HG03442 (cell line): ENCODE measurements around the gene KIF3C.
"Not testable (repeated sequence)": the region's sequence is repeated elsewhere in the genome, so short reads cannot be mapped to it uniquely, and the experiment has no call there.

Experiments
- ATAC-seq: cut with Tn5 transposase; IDR thresholded peaks from one replicate; pipeline ENCODE4 v1.9.1; 2021; ENCODE audit warnings: mild to moderate bottlenecking, moderate library complexity; ENCODE audit not compliant: unreplicated experiment

The KIF3C gene

GRCh38 chr2:26000561-26001082, 18.3 kb upstream of the KIF3C start:
- no peak for ATAC-seq

DNA sequence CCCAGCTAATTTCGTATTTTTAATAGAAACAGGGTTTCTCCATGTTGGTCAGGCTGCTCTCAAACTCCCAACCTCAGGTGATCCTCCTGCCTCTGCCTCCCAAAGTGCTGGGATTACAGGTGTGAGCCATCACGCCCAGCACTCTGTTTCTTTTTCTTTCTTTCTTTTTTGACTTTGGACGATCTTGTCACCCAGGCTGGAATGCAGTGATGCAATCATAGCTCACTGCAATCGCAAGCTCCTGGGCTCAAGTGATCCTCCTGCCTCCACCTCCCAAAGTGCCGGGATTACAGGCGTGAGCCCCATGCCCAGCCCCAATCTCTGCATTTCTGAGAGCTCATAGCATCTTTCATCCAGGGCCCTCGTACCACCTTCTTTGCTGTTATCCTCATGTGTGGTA, 17.1 kb upstream of the KIF3C start:
- not testable (repeated sequence) for ATAC-seq

DNA sequence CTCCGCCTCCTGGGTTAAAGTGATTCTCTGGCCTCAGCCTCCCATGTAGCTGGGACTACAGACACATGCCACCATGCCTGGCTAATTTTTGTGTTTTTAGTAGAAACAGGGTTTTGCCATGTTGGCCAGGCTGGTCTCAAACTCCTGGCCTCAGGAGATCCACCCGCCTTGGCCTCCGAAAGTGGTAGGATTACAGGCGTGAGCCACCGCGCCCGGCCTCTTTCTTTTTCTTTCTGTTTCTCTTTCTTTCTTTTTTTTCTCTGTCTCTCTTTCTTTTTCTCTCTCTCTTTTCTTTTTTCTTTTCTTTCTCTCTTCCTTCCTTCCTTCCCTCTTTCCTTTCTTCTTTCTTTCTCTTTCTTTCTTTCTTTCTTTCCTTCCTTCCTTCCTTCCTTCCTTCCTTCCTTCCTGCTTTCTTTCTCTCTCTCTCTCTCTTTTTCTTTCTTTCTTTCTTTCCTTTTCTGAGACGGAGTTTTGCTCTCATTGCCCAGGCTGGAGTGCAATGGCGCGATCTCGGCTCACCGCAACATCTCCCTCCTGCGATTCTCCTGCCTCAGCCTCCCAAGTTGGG, 16.6 kb upstream of the KIF3C start:
- not testable (repeated sequence) for ATAC-seq

DNA sequence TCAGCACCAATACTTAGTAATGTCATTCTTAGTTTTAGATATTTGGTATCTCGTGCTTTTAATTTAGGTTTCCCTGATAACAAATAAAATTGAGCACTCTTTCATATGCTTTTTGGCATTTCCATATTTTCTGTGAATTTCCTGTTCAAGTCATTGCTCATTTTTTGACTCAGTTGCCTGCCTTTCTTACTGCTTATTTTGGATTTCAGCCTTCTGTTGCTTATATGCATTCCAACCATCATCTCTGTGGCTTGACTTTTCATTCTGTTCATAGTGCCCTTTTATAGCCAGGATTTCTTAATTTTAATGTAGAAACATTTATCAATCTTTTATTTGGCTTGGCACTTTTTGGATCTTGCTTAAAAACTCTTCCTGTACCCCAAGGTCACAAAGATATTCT, 14.5 kb upstream of the KIF3C start:
- ATAC-seq = no peak

DNA sequence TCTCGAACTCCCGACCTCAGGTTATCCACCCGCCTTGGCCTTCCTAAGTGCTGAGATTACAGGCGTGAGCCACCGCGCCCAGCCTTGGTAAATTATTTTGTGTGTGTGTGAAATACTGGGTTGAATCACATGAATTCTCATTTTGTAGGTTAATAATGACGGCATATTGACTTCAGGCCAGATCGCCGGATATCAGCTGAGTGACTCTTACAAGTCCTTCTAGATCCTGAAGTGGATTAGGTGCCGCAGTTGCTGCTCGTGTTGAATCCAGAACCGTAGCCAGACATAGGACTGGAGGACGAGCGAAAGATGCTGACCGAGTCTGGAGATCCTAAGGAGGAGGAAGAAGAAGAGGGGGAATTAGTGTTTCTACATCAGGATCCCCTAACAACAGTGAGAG, 12.2 kb upstream of the KIF3C start:
- ATAC-seq = no peak

GRCh38 chr2:25993049-25993448, 10.8 kb upstream of the KIF3C start:
- no peak for ATAC-seq

DNA sequence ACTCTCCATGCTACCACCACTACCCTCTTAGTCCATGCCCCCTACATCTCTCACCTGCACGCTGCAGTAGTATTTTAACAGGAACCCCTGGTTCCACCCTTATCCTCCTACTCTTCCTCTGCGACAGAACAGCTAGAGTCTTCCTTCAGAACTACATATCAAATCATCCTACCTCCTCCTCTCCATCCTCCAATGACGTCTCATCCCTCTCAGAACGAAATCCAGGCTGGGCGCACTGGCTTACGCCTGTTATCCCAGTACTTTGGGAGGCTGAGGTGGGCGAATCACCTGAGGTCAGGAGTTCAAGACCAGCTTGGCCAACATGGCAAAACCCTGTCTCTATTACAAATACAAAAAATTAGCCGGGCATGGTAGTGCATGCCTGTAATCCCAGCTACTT, 10.3 kb upstream of the KIF3C start:
- no peak for ATAC-seq

DNA sequence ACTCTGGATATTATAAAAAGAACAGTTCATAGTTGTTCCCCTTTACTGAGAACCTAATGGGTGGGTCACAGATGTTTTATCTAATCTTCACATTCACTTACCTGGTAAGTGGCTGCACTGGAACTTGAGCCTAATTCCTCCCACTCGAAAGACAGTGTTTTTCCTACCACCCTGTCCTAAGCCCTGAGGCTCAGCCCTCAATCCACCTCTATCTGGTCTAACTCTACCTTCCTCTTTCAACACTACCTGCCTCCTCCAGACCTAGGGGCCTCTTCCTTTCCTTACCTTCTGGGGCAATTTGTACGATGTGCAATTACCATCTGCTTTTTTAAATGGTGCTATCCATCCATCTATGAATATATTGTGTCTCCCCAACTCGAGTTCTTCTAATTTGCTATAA, 9.7 kb upstream of the KIF3C start:
- ATAC-seq = no peak

- ATAC-seq = no peak
Observed at GRCh38 chr2:25989154-25989553, 6.9 kb upstream of the KIF3C start.

GRCh38 chr2:25988134-25988533, 5.8 kb upstream of the KIF3C start:
- no peak for ATAC-seq

DNA sequence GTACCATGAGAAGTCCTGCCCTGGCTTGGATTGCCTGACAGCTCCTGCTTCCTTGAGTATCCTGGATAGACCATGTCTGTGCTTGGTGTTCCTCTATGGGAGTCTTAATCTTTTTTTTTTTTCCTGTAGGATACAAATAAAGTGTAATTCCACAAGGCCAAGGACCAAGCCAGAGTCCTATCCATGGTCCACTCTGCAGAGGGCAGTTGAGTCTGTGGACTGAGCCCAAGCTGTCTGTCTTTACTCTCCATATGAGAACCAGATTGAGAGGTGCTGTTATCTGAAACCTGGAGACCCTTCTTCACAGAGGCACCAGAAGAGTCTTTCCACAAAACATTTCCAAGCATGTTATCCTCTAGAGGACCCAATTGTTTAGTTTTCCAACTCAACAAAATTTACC, 1.4 kb upstream of the KIF3C start:
- ATAC-seq = no peak

DNA sequence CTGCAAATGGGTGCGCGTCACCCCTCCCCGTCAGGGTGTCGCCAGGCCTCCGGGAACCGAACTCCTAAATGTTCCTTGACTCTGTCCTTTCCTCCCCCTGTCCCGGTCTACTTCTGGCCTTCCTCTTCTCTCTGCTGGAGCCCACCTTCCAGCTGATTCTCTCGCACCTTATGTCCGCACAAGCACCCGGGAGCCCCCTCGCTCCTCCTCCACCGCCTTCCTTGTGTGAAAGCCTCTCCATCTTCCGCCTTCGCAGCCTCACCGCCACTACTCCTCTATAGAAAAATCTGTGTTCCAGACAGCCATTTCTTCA, 627 bp upstream of the KIF3C start:
- no peak for ATAC-seq

DNA sequence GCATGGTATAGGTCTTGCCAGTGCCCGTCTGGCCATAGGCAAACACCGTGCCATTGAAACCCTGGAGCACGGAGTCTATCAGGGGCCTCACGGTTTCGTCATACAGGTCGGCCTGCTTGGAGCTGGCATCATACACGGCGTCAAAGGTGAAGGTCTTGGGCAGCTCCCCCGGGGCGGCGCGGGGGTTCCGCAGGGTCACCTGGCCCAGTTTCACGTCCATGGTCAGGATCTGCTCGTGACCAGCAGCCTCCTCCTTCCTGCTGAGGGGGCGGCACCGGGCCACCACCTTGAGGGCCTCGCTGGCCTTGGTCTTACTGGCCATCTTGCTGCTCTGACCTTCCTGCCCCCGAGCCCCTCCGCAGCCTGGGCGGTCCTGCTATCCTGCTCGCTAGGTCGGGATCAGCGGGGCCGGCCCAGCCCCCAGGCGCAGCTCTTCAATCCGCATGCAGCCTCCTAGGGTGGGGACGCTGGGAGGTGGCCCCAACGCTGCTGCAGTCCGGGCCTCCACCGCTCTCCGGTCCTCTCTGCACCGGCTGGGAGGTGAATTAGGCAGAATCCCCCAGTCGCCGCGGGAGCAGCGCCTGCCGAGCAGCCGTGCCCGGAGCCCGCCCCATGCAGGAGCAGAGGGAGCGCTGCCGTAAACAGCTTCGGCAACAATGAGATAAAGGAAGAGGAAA, 563 bp downstream of the KIF3C start:
- ATAC-seq = peak; percentile 11

DNA sequence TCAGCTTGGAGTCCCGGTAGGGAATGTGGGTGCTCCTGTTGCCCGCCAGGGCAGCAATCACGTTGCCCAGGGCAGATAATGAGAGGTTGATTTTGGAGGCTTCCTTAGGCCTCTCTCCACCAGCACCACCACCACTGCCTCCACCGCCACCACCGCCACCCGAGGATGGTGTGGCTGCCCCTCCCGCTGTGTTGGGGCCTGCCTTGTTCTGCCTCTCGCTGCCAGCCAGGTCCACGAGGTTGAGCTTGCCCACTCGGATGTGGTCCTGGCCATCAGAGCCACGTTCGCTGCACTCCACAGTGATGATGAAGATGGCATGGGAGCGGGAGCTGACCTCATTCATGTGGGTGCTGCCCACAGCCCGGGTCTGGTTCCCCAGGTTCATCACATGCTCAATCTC, 1.3 kb downstream of the KIF3C start:
- no peak for ATAC-seq

DNA sequence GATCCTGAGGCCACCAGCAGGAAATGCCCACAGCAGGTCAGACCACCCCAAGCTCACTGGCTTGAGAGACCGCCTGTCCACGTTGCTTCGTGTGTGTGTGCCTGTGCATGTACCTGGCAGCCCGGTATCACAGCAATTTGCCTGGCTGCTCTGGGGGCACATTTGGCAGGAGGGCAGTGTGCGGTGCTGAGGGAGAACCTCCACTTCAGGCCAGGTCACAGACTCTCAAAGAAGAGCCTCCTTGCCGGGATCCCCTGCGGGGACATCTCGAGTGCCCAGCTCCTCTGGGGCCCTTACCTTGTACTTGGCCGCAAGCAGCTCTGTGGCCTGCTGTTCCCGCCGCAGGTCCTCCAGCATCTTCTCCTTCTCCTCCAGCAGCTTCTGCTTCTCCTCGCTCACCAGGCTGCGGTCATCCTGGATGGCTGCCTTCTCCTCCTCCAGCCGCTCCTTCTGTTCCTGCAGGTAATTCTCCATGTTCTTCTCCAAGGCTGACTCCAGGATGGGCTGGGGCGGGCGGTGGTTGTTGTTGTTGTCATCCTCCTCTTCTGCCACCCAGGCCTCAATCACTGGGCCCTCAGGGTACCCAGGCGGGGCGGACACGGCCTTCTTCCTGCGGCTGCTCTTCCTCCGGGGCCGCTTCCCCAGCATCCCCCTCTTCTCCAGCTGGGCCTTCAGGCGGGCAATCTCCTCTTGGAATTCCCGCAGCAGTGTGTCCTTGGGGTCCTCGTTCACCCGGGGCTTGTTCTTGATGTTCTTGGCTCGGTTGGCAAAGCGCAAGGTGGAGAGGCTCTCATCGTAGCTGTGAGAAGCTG, 2.0 kb downstream of the KIF3C start:
- ATAC-seq = no peak

GRCh38 chr2:25979001-25979400, 3.3 kb downstream of the KIF3C start:
- ATAC-seq = no peak

DNA sequence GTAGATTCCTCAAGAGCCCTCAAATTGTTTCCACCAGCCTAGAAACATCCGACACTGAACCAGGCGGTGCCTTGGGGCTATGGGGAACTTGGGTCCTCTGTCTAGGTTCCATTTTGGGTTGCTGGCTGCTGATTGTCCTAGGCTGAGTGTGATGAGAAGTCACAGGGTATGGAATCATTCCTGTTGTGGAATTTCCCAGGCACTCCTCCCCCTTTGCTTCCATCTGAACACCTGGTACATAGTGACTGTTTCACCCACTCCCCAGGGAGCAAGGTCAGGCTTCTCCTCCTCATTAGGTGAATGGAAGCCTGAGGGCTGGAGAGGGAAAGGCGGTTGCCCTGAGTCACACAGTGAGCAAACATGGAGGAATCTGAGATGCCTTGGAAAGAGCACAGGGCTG, 4.5 kb downstream of the KIF3C start:
- ATAC-seq = no peak

DNA sequence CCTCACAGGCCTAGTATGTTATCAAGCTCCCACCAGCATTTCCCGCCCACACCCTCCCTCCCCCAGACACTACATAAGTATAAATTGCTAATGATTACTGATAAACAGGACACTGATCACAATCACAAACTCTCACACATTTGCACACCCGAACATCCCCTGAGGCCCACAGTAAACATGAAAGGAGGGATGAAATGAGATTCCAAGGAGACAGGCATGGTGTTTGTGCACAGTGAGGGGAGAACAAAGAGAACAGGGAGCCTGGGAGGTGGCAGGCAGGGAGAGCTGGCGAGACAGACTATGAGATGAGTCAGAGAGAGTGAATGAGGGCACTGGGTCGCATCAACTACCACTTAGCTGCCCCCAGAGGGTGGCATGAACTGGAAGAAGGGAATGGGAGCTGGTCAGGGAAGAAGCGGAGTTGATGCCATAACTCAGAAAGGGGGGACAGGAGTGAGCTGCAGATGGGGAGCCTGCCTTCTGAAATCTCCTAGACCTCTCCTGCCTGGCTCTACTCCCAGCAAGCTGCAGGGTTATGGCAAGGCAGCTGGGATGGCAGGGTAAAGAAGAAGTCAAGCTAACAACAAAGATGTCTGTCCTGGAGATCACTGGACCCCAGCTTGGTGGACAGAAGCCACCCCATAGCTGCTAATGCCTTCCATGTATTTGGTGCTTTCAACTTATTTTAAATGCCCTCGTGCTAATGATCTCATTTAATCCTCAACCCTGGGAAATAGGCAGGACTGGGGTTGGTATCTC, 5.1 kb downstream of the KIF3C start:
- ATAC-seq = no peak

GRCh38 chr2:25972049-25972823, 10.1 kb downstream of the KIF3C start:
- ATAC-seq = no peak

DNA sequence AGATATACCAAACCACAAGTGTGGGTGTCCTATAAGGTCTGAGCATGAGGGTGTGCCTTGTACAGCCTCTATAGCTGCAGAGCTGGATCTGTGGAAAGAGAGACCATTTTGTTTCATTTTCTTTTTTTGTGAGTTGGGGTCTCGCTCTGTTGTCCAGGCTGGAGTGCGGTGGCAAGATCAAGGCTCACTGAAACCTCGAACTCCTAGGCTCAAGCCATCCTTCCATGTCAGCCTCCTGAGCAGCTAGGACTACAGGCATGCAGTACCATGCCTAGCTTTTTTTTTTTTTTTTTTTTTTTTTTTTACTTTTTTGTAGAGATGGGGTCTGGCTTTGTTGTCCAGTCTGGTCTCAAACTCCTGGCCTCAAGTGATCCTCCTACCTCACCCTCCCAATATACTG, 10.7 kb downstream of the KIF3C start:
- no peak for ATAC-seq
